HepG2 (cell line): ENCODE data around the gene ATP5F1E. TPM values are rescaled to one million over a fixed set of nuclear protein-coding genes. Genes with fewer than 3 reads are reported as not detected.
A peak's percentile ranks its signal among the peaks of the same experiment; 100 is the strongest.

Experiments used
- IRX3 ChIP-seq: sonication (generic); formaldehyde crosslinking; IDR thresholded peaks from 2 replicates; pipeline ENCODE4 v1.8.1; 2023; ENCODE audit warnings: mild to moderate bottlenecking, low read depth, missing genetic modification reagents, borderline replicate concordance
- KLF15 ChIP-seq: sonication (generic); formaldehyde crosslinking; IDR thresholded peaks from 2 replicates; pipeline ENCODE4 v1.8.1; 2023; ENCODE audit warnings: borderline replicate concordance, mild to moderate bottlenecking, inconsistent platforms, missing genetic modification reagents, mixed read lengths
- NCOR1 ChIP-seq: fragments of 200-600 bp; sonication (generic); IDR thresholded peaks from 2 replicates; pipeline ENCODE4 v1.7.0; 2017; ENCODE audit warnings: antibody characterized with exemption, low read length, borderline replicate concordance
- NR2F6 ChIP-seq, 2 experiments: IDR thresholded peaks; 2 replicates each; pipeline ENCODE4 v1.6.1; 2016; ENCODE audit warnings: antibody characterized with exemption in 1 of 2, mild to moderate bottlenecking in 1 of 2
- SIX1 ChIP-seq: sonication (generic); formaldehyde crosslinking; IDR thresholded peaks from 2 replicates; pipeline ENCODE4 v1.4.0; 2020; ENCODE audit warnings: missing genetic modification reagents, borderline replicate concordance
- SKI ChIP-seq: fragments of 450-650 bp; IDR thresholded peaks from one replicate; pipeline ENCODE4 v1.6.1; 2018; ENCODE audit warnings: mild to moderate bottlenecking; ENCODE audit not compliant: partially characterized antibody
- SNAPC2 ChIP-seq: sonication (generic); formaldehyde crosslinking; IDR thresholded peaks from 2 replicates; pipeline ENCODE4 v1.8.1; 2022; ENCODE audit warnings: mild to moderate bottlenecking, missing genetic modification reagents
- TMF1 ChIP-seq: sonication (generic); formaldehyde crosslinking; IDR thresholded peaks from 2 replicates; pipeline ENCODE4 v1.8.1; 2022; ENCODE audit warnings: low read depth, missing genetic modification reagents
- U2AF1 ChIP-seq: fragments of 200-400 bp; formaldehyde crosslinking; optimal IDR thresholded peaks from 2 replicates; pipeline ENCODE3; 2017; ENCODE audit warnings: mild to moderate bottlenecking, low read depth, low read length
- ZBTB20 ChIP-seq: sonication (generic); formaldehyde crosslinking; IDR thresholded peaks from 2 replicates; pipeline ENCODE4 v1.8.1; 2023; ENCODE audit warnings: missing genetic modification reagents, low read depth, mild to moderate bottlenecking, borderline replicate concordance
- ZNF670 ChIP-seq: sonication (generic); formaldehyde crosslinking; IDR thresholded peaks from 2 replicates; pipeline ENCODE4 v1.8.0; 2022; ENCODE audit warnings: mild to moderate bottlenecking, missing genetic modification reagents, borderline replicate concordance
- polyA plus RNA-seq, 8 experiments: library from polyadenylated mRNA; depleted of rRNA in 3 of 8; stranded (reverse) in 7 of 8; unstranded in 1 of 8; fragments of >200 nt; fragmentation: Illumina TruSeq in 4 of 8; extraction: Trizol in 4 of 8; gene quantifications; 2 replicates each; pipeline versions ENCODE4 v1.2.1 to v1.2.3, GENCODE V29; 2011 to 2016; ENCODE audit warnings: low read depth in 4 of 8, missing spikeins in 1 of 8, mixed read lengths in 1 of 8; ENCODE audit not compliant: insufficient read depth in 1 of 8
- total RNA-seq, 5 experiments: library from RNA; depleted of rRNA; stranded (reverse); fragments of >200 nt; fragmentation: Illumina TruSeq; extraction: Trizol; gene quantifications; 2 replicates each; pipeline ENCODE4 v1.2.3, GENCODE V29; 2016; ENCODE audit warnings: low read depth in 1 of 5
- TF ChIP-seq, protein P1 (sequence below): sonication (generic); formaldehyde crosslinking; IDR thresholded peaks from 2 replicates; pipeline ENCODE4 v1.8.0; 2022; ENCODE audit warnings: missing genetic modification reagents, mild to moderate bottlenecking, inconsistent platforms, borderline replicate concordance
- TF ChIP-seq, protein P2 (sequence below): sonication (generic); formaldehyde crosslinking; IDR thresholded peaks from 2 replicates; pipeline ENCODE4 v1.5.0; 2020; ENCODE audit warnings: missing genetic modification reagents
- TF ChIP-seq, protein P3 (sequence below), 2 experiments: IDR thresholded peaks; 2 replicates each; pipeline ENCODE4 v1.6.1; 2011 to 2012; ENCODE audit warnings: low read length in 2 of 2, borderline replicate concordance in 1 of 2, low read depth in 1 of 2, mild to moderate bottlenecking in 1 of 2, moderate library complexity in 1 of 2
- TF ChIP-seq, protein P4 (sequence below), 2 experiments: sonication (generic) in 1 of 2; formaldehyde crosslinking in 1 of 2; IDR thresholded peaks; 2 replicates each; pipeline versions ENCODE4 v1.5.1 to v1.6.1; 2011 to 2020; ENCODE audit warnings: borderline replicate concordance in 1 of 2, low read depth in 1 of 2, low read length in 1 of 2, mild to moderate bottlenecking in 1 of 2, missing genetic modification reagents in 1 of 2, moderate library complexity in 1 of 2

The ATP5F1E gene
- total and polyA plus RNA-seq, 2 of the 13 experiments (the other 11 are each of a cell fraction or from before 2014, with no cell fraction given): 121 to 134 TPM

DNA sequence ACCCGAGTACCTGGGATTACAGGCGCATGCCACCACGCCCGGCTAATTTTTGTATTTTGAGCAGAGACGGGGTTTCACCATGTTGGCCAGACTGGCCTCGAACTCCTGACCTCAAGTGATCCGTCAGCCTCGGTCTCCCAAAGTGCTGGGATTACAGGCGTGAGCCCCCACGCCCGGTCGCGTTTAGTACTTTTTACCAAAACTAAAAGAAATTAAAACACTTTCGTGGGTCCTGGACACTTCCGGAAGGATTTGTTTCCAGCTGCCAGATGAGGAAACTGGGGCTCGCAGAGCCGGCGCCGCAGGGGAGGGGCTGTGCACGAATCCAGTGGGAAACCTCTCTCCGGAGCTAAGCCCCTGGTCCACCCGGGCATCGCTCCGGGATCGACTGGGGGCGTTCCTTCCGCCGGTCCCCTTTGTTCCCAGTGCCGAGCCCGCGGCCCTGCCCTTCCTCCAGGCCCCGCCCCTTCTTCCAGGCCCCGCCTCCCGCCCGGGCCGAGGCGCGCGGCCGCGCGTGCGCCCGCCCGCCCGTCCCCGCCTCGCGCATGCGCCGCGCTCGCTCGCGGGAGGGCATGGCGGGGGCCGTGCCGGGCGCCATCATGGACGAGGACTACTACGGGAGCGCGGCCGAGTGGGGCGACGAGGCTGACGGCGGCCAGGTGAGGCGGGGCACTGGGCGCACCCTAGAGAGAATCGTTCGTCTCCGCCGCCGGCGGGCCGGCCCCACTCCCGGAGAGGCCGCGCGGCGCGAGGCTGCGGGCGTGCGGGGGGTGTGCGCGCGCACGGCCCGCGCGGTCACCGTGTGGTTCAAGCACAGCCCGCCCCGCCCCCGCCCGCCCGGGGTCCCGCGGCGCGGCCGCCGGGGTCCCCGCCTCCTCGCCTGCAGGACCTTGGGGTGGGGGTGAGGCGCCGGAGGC is 51.2 kb downstream of the ATP5F1E start, which contains the start of gene NELFCD (continued):
- TF ChIP-seq U2AF1 (no peak), NCOR1 (no peak), ZBTB20 (CRISPR knock-in tag) (peak; percentile 76; the same call in 1 of the 2 replicates), SKI (peak; percentile 7), NR2F6 (IDR thresholded peaks at IDR 0.05) (no peak; the same call in 1 of the 2 replicates), NR2F6 (CRISPR knock-in tag; IDR thresholded peaks at IDR 0.05) (peak; percentile 38; the same call in 1 of the 2 replicates), KLF15 (CRISPR knock-in tag) (peak; percentile 50; the same call in 1 of the 2 replicates), ZNF670 (CRISPR knock-in tag) (no peak), SIX1 (CRISPR knock-in tag) (peak; percentile 39; the same call in 1 of the 2 replicates), TMF1 (CRISPR knock-in tag) (0 out of 2 replicates have a peak, but pooled peaks have one; percentile 48), IRX3 (CRISPR knock-in tag) (peak; percentile 82), SNAPC2 (CRISPR knock-in tag) (peak; percentile 75)
- TF ChIP-seq, protein P1, sequence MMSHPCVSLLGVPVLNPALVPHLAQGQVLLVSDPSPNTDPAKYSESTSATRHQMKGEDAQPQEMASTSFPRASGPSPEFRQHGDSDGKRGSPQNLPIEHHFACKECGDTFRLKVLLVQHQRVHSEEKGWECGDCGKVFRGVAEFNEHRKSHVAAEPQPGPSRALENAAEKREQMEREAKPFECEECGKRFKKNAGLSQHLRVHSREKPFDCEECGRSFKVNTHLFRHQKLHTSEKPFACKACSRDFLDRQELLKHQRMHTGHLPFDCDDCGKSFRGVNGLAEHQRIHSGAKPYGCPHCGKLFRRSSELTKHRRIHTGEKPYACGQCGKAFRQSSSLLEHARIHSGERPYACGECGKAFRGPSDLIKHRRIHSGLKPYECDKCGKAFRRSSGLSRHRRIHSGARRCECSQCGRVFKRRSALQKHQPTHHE (CRISPR knock-in tag): peak; percentile 83; the same call in 1 of the 2 replicates
- TF ChIP-seq, protein P2, sequence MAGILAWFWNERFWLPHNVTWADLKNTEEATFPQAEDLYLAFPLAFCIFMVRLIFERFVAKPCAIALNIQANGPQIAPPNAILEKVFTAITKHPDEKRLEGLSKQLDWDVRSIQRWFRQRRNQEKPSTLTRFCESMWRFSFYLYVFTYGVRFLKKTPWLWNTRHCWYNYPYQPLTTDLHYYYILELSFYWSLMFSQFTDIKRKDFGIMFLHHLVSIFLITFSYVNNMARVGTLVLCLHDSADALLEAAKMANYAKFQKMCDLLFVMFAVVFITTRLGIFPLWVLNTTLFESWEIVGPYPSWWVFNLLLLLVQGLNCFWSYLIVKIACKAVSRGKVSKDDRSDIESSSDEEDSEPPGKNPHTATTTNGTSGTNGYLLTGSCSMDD (CRISPR knock-in tag): 0 out of 2 replicates have a peak, but pooled peaks have one; percentile 80
- TF ChIP-seq, protein P3, sequence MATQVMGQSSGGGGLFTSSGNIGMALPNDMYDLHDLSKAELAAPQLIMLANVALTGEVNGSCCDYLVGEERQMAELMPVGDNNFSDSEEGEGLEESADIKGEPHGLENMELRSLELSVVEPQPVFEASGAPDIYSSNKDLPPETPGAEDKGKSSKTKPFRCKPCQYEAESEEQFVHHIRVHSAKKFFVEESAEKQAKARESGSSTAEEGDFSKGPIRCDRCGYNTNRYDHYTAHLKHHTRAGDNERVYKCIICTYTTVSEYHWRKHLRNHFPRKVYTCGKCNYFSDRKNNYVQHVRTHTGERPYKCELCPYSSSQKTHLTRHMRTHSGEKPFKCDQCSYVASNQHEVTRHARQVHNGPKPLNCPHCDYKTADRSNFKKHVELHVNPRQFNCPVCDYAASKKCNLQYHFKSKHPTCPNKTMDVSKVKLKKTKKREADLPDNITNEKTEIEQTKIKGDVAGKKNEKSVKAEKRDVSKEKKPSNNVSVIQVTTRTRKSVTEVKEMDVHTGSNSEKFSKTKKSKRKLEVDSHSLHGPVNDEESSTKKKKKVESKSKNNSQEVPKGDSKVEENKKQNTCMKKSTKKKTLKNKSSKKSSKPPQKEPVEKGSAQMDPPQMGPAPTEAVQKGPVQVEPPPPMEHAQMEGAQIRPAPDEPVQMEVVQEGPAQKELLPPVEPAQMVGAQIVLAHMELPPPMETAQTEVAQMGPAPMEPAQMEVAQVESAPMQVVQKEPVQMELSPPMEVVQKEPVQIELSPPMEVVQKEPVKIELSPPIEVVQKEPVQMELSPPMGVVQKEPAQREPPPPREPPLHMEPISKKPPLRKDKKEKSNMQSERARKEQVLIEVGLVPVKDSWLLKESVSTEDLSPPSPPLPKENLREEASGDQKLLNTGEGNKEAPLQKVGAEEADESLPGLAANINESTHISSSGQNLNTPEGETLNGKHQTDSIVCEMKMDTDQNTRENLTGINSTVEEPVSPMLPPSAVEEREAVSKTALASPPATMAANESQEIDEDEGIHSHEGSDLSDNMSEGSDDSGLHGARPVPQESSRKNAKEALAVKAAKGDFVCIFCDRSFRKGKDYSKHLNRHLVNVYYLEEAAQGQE (IDR thresholded peaks at IDR 0.05; ENCODE audit: borderline replicate concordance in 1 of 2, low read depth in 1 of 2, low read length in 2 of 2): peak in 1 of 2 experiments; percentile 3; a peak in 2 of 4 replicates
- TF ChIP-seq, protein P4, sequence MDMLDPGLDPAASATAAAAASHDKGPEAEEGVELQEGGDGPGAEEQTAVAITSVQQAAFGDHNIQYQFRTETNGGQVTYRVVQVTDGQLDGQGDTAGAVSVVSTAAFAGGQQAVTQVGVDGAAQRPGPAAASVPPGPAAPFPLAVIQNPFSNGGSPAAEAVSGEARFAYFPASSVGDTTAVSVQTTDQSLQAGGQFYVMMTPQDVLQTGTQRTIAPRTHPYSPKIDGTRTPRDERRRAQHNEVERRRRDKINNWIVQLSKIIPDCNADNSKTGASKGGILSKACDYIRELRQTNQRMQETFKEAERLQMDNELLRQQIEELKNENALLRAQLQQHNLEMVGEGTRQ (IDR thresholded peaks at IDR 0.05; ENCODE audit: low read depth, low read length): no peak
- TF ChIP-seq, protein P4 (CRISPR knock-in tag; IDR thresholded peaks at IDR 0.05; ENCODE audit: borderline replicate concordance): no peak
